Pulmonary artery endothelial cell (primary cell): ENCODE results near the gene USHBP1. TPM values are rescaled to one million over a fixed set of nuclear protein-coding genes. Genes with fewer than 3 reads are reported as not detected.

Experiments used
- DNase-seq: peaks from one replicate; pipeline ENCODE4 v3.0.0-alpha.2; 2011; ENCODE audit warnings: low read depth, low spot score
- total RNA-seq: library from RNA; depleted of rRNA; stranded (reverse); fragments of >200 nt; gene quantifications from 2 replicates; pipeline ENCODE4 v1.2.3, GENCODE V29; 2014

Gene USHBP1
- total RNA-seq, 1 donor from 2014 or later, result 5.7 TPM

- DNase-seq, result no peak
Observed at GRCh38 chr19:17240062-17240752, 24.3 kb downstream of the USHBP1 start.

GRCh38 chr19:17237747-17238706 is 26.5 kb downstream of the USHBP1 start:
- no peak for DNase-seq

- no peak for DNase-seq
Observed at GRCh38 chr19:17236811-17237543, 27.6 kb downstream of the USHBP1 start.

GRCh38 chr19:17235971-17236777 is 28.4 kb downstream of the USHBP1 start:
- DNase-seq, result no peak

- peak; percentile 33 for DNase-seq
Observed at GRCh38 chr19:17235300-17235970, 29.1 kb downstream of the USHBP1 start.

GRCh38 chr19:17234911-17235299 is 29.6 kb downstream of the USHBP1 start:
- DNase-seq, result no peak

- DNase-seq, result no peak
Observed at GRCh38 chr19:17232258-17232657, 32.3 kb downstream of the USHBP1 start.

- DNase-seq, result no peak
Observed at GRCh38 chr19:17229890-17230289, 34.7 kb downstream of the USHBP1 start.

GRCh38 chr19:17227798-17228367 is 36.7 kb downstream of the USHBP1 start:
- DNase-seq, result no peak

- DNase-seq, result peak; percentile 93
Observed at GRCh38 chr19:17226002-17226933, 38.3 kb downstream of the USHBP1 start, which contains the start of gene OCEL1. Gene OCEL1, plus strand, starts transcription at chr19:17226226. Its CDS starts 22 bp downstream, at chr19:17226248.

GRCh38 chr19:17225053-17225452 is 39.5 kb downstream of the USHBP1 start:
- no peak for DNase-seq

GRCh38 chr19:17220207-17220758 is 44.3 kb downstream of the USHBP1 start:
- peak; percentile 33 for DNase-seq

GRCh38 chr19:17219286-17219685 is 45.3 kb downstream of the USHBP1 start:
- no peak for DNase-seq

GRCh38 chr19:17216058-17216670 is 48.4 kb downstream of the USHBP1 start:
- DNase-seq, result no peak

- DNase-seq, result peak; percentile 61
Observed at GRCh38 chr19:17215127-17215971, 49.2 kb downstream of the USHBP1 start, which contains the start of gene USE1. Gene USE1, plus strand, starts transcription at chr19:17215357. Its CDS starts 49 bp downstream, at chr19:17215406.

- no peak for DNase-seq
Observed at GRCh38 chr19:17214508-17215126, 49.9 kb downstream of the USHBP1 start.

GRCh38 chr19:17213334-17213733 is 51.2 kb downstream of the USHBP1 start:
- DNase-seq, result no peak
